ENCODE results near the gene CLSTN1.
"Not testable (repeated sequence)": the region's sequence is repeated elsewhere in the genome, so short reads cannot be mapped to it uniquely, and the experiment has no call there.

The CLSTN1 gene

DNA sequence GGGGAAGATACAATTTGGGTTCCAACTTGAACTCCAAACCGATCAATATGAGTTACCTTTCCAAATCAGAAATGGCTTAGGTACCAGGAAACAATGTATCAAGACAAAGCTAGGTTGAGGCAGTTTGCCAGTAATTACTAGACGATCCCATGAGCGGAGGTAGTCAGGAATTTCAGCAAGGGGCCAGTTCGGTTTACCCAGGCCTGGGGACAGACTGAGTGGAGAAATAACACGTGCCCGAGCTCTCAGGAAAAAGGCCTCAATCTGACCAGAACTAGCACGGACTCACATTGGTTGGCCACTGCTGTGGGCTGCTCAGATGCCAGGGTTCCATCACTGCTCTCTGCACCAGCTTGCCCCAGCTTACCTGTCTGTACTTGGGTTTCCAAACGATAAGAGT is 15.3 kb downstream of the CLSTN1 start:
- H3K9me3 Mint-ChIP-seq = no peaks in the 10 kb centered on the region

DNA sequence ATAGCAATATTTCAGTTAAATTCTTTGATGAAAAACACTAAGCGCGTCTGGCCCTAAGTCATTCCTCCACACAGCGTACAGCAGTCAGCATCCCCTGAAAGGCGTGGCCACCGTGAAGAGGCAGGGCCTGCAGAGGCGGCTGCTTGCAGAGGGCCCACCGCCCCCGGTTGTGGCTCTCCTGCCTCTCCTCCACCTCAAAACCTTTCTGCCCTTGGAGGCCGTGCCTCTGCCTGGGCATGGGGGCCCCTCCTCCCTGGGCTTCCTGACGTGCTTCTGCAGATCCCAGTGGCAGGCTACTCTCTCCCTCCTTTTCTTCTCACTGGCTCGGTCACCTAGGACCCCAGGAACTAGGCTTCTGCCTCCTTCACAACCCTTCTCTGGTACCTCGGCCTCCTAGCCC is 16.2 kb downstream of the CLSTN1 start:
- H3K9me3 Mint-ChIP-seq = no peaks in the 10 kb centered on the region
- no peaks in the 10 kb centered on the region for H3K27me3 Mint-ChIP-seq
- H3K27ac Mint-ChIP-seq = no peak overlapping the region
- H3K36me3 Mint-ChIP-seq = peaks cover 6% of the 10 kb centered on the region
- peaks cover 25% of the 10 kb centered on the region for H3K4me1 Mint-ChIP-seq
- no peak overlapping the region for H3K4me3 Mint-ChIP-seq
- ATAC-seq (ENCODE audit: low read depth) = no peak
- DNase-seq (ENCODE audit: low spot score in 2 of 2) = no peak

More for the DNA sequence above, 15.3 kb downstream of the CLSTN1 start:
- no peak overlapping the region for H3K4me3 Mint-ChIP-seq
- H3K4me1 Mint-ChIP-seq = peaks cover 23% of the 10 kb centered on the region
- no peak for ATAC-seq (ENCODE audit: low read depth)
- H3K27me3 Mint-ChIP-seq = no peaks in the 10 kb centered on the region
- no peak for DNase-seq (ENCODE audit: low spot score in 2 of 2)
- peaks cover 6% of the 10 kb centered on the region for H3K36me3 Mint-ChIP-seq
- no peak overlapping the region for H3K27ac Mint-ChIP-seq

DNA sequence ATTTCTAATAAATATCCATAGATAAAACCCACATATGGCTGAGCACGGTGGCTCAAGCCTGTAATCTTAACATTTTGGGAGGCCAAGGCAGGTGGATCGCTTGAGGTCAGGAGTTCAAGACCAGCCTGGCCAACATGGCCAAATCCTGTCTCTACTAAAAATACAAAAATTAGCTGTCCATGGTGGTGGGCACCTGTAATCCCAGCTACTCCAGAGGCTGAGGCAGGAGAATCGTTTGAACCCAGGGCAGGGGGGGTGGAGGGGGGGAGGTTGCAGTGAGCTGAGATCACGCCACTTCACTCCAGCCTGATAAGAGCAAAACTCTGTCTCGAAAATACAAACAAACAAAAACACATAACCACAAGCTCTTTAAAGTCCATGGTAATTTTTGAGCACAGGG is 17.8 kb downstream of the CLSTN1 start:
- not testable (repeated sequence) for H3K4me3 Mint-ChIP-seq; H3K36me3 Mint-ChIP-seq; H3K27ac Mint-ChIP-seq; H3K27me3 Mint-ChIP-seq; ATAC-seq (ENCODE audit: low read depth); H3K9me3 Mint-ChIP-seq; DNase-seq (ENCODE audit: low spot score in 2 of 2)
- peaks cover 33% of the 10 kb centered on the region for H3K4me1 Mint-ChIP-seq

GRCh38 chr1:9805006-9805508 is 18.7 kb downstream of the CLSTN1 start:
- no peaks in the 10 kb centered on the region for H3K27me3 Mint-ChIP-seq
- no peaks in the 10 kb centered on the region for H3K9me3 Mint-ChIP-seq
- DNase-seq (ENCODE audit: low spot score in 2 of 2) (no peak), ATAC-seq (ENCODE audit: low read depth) (no peak)
- no peak overlapping the region for H3K4me3 Mint-ChIP-seq
- H3K36me3 Mint-ChIP-seq = peaks cover 6% of the 10 kb centered on the region
- H3K4me1 Mint-ChIP-seq = peaks cover 32% of the 10 kb centered on the region
- peak overlapping the region; percentile 64 for H3K27ac Mint-ChIP-seq

GRCh38 chr1:9803003-9803918 is 20.5 kb downstream of the CLSTN1 start:
- not testable (repeated sequence) for H3K9me3 Mint-ChIP-seq

DNA sequence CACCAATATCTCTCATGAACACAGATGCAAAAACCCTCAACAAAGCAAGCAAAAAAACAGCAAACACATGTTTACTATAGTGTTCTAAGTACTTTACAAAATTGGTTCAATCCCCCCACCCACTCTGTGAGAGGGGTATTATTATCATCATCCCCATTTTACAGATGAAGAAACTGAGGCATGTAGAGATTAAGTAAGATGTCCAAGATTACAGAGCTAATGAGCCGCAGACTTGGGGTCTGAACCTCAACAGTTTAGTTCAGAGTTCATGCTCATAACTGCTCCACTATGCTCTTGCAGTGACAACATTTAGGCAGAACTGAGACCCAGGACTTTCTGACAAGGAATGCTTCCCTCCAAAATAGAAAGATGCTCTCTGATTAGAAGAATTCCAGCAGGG is 21.9 kb downstream of the CLSTN1 start:
- Mint-ChIP-seq H3K27ac (peak overlapping the region; percentile 85), H3K9me3 (no peaks in the 10 kb centered on the region), H3K4me1 (peaks cover 29% of the 10 kb centered on the region), H3K36me3 (peaks cover 2% of the 10 kb centered on the region), H3K27me3 (no peaks in the 10 kb centered on the region), H3K4me3 (no peak overlapping the region)
- DNase-seq (ENCODE audit: low spot score in 2 of 2) (no peak), ATAC-seq (ENCODE audit: low read depth) (no peak)

More at GRCh38 chr1:9803003-9803918, 20.5 kb downstream of the CLSTN1 start:
- H3K27ac Mint-ChIP-seq; DNase-seq (ENCODE audit: low spot score in 2 of 2); H3K4me3 Mint-ChIP-seq; H3K27me3 Mint-ChIP-seq; ATAC-seq (ENCODE audit: low read depth); H3K36me3 Mint-ChIP-seq: not testable (repeated sequence)
- H3K4me1 Mint-ChIP-seq = peaks cover 24% of the 10 kb centered on the region

- H3K36me3 Mint-ChIP-seq = peaks cover 2% of the 10 kb centered on the region
- no peaks in the 10 kb centered on the region for H3K9me3 Mint-ChIP-seq
- DNase-seq (ENCODE audit: low spot score in 2 of 2) (no peak), ATAC-seq (ENCODE audit: low read depth) (no peak)
- H3K27ac Mint-ChIP-seq = no peak overlapping the region
- H3K4me3 Mint-ChIP-seq = no peak overlapping the region
- H3K27me3 Mint-ChIP-seq = no peaks in the 10 kb centered on the region
- H3K4me1 Mint-ChIP-seq = peaks cover 42% of the 10 kb centered on the region
These were observed 25.3 kb downstream of the CLSTN1 start for GRCh38 chr1:9798236-9799130.

DNA sequence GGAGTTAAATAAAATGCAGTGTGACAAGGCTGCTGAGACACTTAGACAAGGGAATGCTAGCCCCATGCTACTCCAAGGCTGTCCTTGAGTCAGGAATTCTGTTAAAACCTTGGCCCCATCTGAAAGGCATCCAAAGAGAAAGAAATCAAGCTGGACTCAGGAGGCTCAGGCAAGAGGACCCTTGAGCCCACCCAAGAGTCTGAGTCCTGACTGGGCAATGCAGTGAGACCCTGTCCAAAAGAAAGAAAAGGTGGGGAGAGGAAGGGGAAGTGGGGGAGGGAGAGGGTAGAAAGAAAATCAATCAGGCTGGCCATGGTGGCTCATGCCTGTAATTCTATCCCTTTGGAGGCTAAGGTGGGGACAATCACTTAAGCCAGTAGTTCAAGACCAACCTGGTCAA is 26.7 kb downstream of the CLSTN1 start:
- Mint-ChIP-seq H3K4me1 (peaks cover 46% of the 10 kb centered on the region), H3K9me3 (no peaks in the 10 kb centered on the region), H3K36me3 (peaks cover 3% of the 10 kb centered on the region), H3K4me3 (no peak overlapping the region), H3K27me3 (no peaks in the 10 kb centered on the region), H3K27ac (peak overlapping the region; percentile 49)
- ATAC-seq (ENCODE audit: low read depth) = no peak
- DNase-seq (ENCODE audit: low spot score in 2 of 2) = no peak

- peaks cover 2% of the 10 kb centered on the region for H3K36me3 Mint-ChIP-seq
- ATAC-seq (ENCODE audit: low read depth) (no peak), DNase-seq (ENCODE audit: low spot score in 2 of 2) (no peak)
- no peak overlapping the region for H3K27ac Mint-ChIP-seq
- H3K4me1 Mint-ChIP-seq = peaks cover 41% of the 10 kb centered on the region
- no peaks in the 10 kb centered on the region for H3K27me3 Mint-ChIP-seq
- H3K4me3 Mint-ChIP-seq = no peak overlapping the region
- no peaks in the 10 kb centered on the region for H3K9me3 Mint-ChIP-seq
These were observed 29.7 kb downstream of the CLSTN1 start for GRCh38 chr1:9794081-9794480.

- peaks cover 2% of the 10 kb centered on the region for H3K36me3 Mint-ChIP-seq
- no peak overlapping the region for H3K27ac Mint-ChIP-seq
- H3K4me1 Mint-ChIP-seq = peaks cover 41% of the 10 kb centered on the region
- H3K9me3 Mint-ChIP-seq = no peaks in the 10 kb centered on the region
- H3K27me3 Mint-ChIP-seq = no peaks in the 10 kb centered on the region
- H3K4me3 Mint-ChIP-seq = no peak overlapping the region
- ATAC-seq (ENCODE audit: low read depth) (no peak), DNase-seq (ENCODE audit: low spot score in 2 of 2) (no peak)
These were observed 30.5 kb downstream of the CLSTN1 start for GRCh38 chr1:9793291-9793690.

DNA sequence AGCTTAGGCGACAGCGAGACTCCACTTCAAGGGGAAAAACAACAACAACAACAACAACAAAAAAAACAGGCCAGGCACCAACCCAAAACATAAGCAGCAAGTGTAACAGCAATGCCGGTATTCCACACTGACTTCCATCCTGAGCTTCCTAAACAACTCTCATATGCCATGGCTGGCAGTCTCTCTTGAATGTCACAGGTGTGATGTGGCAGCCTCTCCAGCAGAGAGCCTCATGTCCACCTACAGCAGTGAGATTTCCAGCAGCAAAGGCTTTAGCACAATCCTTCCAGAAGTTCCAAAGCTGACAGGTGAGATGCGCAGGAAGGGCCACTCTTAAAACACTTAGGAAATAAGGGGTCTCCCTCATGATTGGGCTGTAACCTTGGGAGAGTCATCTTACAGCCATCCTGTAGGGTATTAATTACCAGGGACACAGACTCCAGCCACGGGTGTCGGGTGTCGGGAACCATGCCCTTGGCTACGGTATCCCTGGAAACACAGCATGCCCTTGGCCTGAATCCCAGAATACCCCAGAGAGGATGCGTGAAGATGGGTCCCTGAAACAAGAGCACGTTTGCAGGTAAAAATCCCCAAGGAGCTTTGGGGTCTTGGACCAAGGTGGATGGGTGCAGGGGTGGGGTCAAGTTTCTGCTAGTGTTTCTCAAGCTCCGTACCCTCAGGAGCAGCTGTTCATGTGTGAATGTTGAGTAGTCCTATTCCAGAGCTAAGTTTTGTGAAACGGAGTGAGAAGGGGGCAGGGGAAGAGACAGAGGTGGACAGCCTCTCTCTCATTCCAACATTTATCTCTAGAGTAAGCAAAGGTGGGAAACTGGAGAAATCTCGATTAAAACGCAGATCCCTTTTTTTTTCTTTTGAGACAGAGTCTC is 31.4 kb downstream of the CLSTN1 start:
- Mint-ChIP-seq H3K4me3 (no peak overlapping the region), H3K4me1 (peaks cover 37% of the 10 kb centered on the region), H3K9me3 (no peaks in the 10 kb centered on the region), H3K27me3 (no peaks in the 10 kb centered on the region), H3K27ac (no peak overlapping the region), H3K36me3 (peaks cover 2% of the 10 kb centered on the region)
- ATAC-seq (ENCODE audit: low read depth) (no peak), DNase-seq (ENCODE audit: low spot score in 2 of 2) (no peak)

DNA sequence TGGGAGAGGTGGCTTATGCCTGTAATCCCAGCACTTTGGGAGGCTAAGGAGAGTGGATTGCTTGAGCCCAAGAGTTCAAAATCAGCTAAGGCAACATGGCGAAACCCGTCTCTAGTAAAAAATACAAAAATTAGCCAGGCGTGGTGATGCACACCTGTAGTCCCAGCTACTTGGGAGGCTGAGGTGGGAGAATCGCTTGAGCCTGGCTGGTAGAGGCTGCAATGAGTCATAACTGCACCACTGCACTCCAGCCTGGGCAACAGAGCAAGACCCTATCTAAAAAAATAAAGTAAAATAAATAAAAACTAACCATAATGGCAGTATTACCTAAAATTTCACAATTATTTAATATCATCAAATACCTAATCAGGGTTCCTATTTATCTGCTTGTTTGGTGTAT is 34.1 kb downstream of the CLSTN1 start:
- H3K9me3 Mint-ChIP-seq; DNase-seq (ENCODE audit: low spot score in 2 of 2); H3K36me3 Mint-ChIP-seq; H3K4me3 Mint-ChIP-seq; H3K27me3 Mint-ChIP-seq; ATAC-seq (ENCODE audit: low read depth): not testable (repeated sequence)
- Mint-ChIP-seq H3K27ac (peak overlapping the region; percentile 31), H3K4me1 (peaks cover 34% of the 10 kb centered on the region)

DNA sequence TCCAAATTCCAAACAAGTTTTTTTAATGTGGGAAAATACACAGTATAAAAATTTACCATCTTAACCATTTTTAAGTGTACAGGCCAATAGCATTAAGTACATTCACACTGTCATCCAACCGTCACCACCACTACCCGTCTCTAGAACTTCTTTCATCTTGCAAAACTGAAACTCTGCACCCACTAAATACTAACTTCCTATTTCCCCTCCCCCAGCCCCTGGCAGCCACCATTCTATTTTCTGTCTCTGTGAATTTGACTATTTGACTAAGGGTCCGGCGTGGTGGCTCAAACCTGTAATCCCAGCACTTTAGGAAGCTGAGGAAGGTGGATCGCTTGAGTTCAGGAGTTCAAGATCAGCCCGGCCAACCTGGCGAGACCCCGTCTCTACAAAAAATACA is 36.1 kb downstream of the CLSTN1 start:
- ATAC-seq (ENCODE audit: low read depth) = peak; percentile 96

More for the DNA sequence above, 36.1 kb downstream of the CLSTN1 start:
- Mint-ChIP-seq H3K4me1 (peaks cover 28% of the 10 kb centered on the region), H3K9me3 (no peaks in the 10 kb centered on the region), H3K27ac (peak overlapping the region; percentile 92), H3K27me3 (no peaks in the 10 kb centered on the region), H3K36me3 (peaks cover 2% of the 10 kb centered on the region), H3K4me3 (peak overlapping the region; percentile 75)
- peak; percentile 51 to 67 for DNase-seq (ENCODE audit: low spot score in 2 of 2)
